GM19467 (cell line): ENCODE results near the gene AKR1D1.
"Not testable (repeated sequence)": the region's sequence is repeated elsewhere in the genome, so short reads cannot be mapped to it uniquely, and the experiment has no call there.

Experiments used
- ATAC-seq: cut with Tn5 transposase; IDR thresholded peaks from one replicate; pipeline ENCODE4 v1.9.1; 2021; ENCODE audit warnings: mild to moderate bottlenecking, moderate library complexity; ENCODE audit not compliant: unreplicated experiment

Gene AKR1D1

GRCh38 chr7:138076196-138076595 lies at the start of gene AKR1D1:
Gene AKR1D1 (plus strand): TSS chr7:138076459. CDS start chr7:138076519, 60 bp downstream.
- ATAC-seq, result no peak

GRCh38 chr7:138027100-138027499 lies 49.2 kb upstream of the AKR1D1 start:
- no peak for ATAC-seq

- no peak for ATAC-seq
Measured at GRCh38 chr7:138029126-138029525, 47.1 kb upstream of the AKR1D1 start.

- no peak for ATAC-seq
Measured at GRCh38 chr7:138029941-138030340, 46.3 kb upstream of the AKR1D1 start.

- ATAC-seq, result no peak
Measured at GRCh38 chr7:138030679-138031351, 45.4 kb upstream of the AKR1D1 start.

- peak; percentile 71 for ATAC-seq
Measured at GRCh38 chr7:138032186-138032585, 44.1 kb upstream of the AKR1D1 start.

GRCh38 chr7:138032770-138033169 lies 43.5 kb upstream of the AKR1D1 start:
- ATAC-seq, result no peak

GRCh38 chr7:138033241-138033640 lies 43.0 kb upstream of the AKR1D1 start:
- ATAC-seq, result no peak

GRCh38 chr7:138036135-138036534 lies 40.1 kb upstream of the AKR1D1 start:
- no peak for ATAC-seq

- ATAC-seq, result not testable (repeated sequence)
Measured at GRCh38 chr7:138040063-138040462, 36.2 kb upstream of the AKR1D1 start.

- no peak for ATAC-seq
Measured at GRCh38 chr7:138044897-138045296, 31.4 kb upstream of the AKR1D1 start.

- ATAC-seq, result no peak
Measured at GRCh38 chr7:138047907-138048306, 28.4 kb upstream of the AKR1D1 start.

GRCh38 chr7:138049505-138050116 lies 26.6 kb upstream of the AKR1D1 start:
- ATAC-seq, result no peak

GRCh38 chr7:138051712-138052247 lies 24.5 kb upstream of the AKR1D1 start:
- not testable (repeated sequence) for ATAC-seq

GRCh38 chr7:138052696-138053095 lies 23.6 kb upstream of the AKR1D1 start:
- no peak for ATAC-seq

GRCh38 chr7:138055698-138056097 lies 20.6 kb upstream of the AKR1D1 start:
- not testable (repeated sequence) for ATAC-seq

GRCh38 chr7:138063400-138063799 lies 12.9 kb upstream of the AKR1D1 start:
- ATAC-seq, result no peak

GRCh38 chr7:138064856-138065357 lies 11.4 kb upstream of the AKR1D1 start:
- ATAC-seq, result no peak

GRCh38 chr7:138065827-138066226 lies 10.4 kb upstream of the AKR1D1 start:
- ATAC-seq, result no peak

GRCh38 chr7:138066954-138067394 lies 9.3 kb upstream of the AKR1D1 start:
- no peak for ATAC-seq

GRCh38 chr7:138067774-138068173 lies 8.5 kb upstream of the AKR1D1 start:
- no peak for ATAC-seq

GRCh38 chr7:138070908-138071307 lies 5.4 kb upstream of the AKR1D1 start:
- ATAC-seq, result no peak
